GM12878 (cell line): ENCODE measurements around the gene NAP1L1. TPM values are rescaled to one million over a fixed set of nuclear protein-coding genes. Genes with fewer than 3 reads are reported as not detected.

Source experiments
- ATAC-seq: fragments of 200-7000 bp; cut with Tn5 transposase; 3 replicates; pipeline ENCODE4 v1.9.1; 2020; ENCODE audit warnings: mild to moderate bottlenecking, moderate library complexity
- BruUV-seq: library from RNA; stranded (reverse); fragments of 400-500 nt; replicated peaks from 2 replicates; lab custom pipeline; 2021; lab: Mats Ljungman, UMichigan
- CTCF ChIA-PET: fragments of 300-600 bp; sonication (Branson Sonifier 250); formaldehyde crosslinking; extraction: SDS; loops from one replicate; lab custom pipeline; 2021; ENCODE audit warnings: inconsistent platforms; lab: Yijun Ruan, JAX
- POLR2A ChIA-PET: fragments of 350-600 bp; formaldehyde crosslinking; extraction: SDS; loops from one replicate; lab custom pipeline; 2021; ENCODE audit warnings: inconsistent platforms; lab: Charles Lee
- RAD21 ChIA-PET: fragments of 300-600 bp; sonication (Branson Sonifier 250); formaldehyde crosslinking; loops from one replicate; lab custom pipeline; 2023; ENCODE audit warnings: antibody characterized with exemption; ENCODE audit not compliant: unreplicated experiment; lab: Charles Lee
- SMC1A ChIA-PET: fragments of 300-600 bp; sonication (Branson Sonifier 250); formaldehyde crosslinking; loops from one replicate; lab custom pipeline; 2023; ENCODE audit not compliant: unreplicated experiment, uncharacterized antibody; lab: Charles Lee
- DNase-seq: peaks from one replicate; pipeline ENCODE4 v3.0.0-alpha.2; 2011; ENCODE audit warnings: low read depth, low spot score
- FAIRE-seq: peaks from 3 replicates; lab custom pipeline; 2011; peaks lifted over from hg19 to GRCh38; lab: Jason Lieb, UNC
- H2AFZ ChIP-seq: 2 replicates; pipeline ENCODE4 v1.6.0; 2011; ENCODE audit warnings: low read depth, low read length, control low read depth; ENCODE audit not compliant: control insufficient read depth
- H3K27ac ChIP-seq: 2 replicates; pipeline ENCODE4 v1.5.1; 2011; ENCODE audit warnings: control low read depth; ENCODE audit not compliant: control insufficient read depth, insufficient read depth
- H3K27me3 ChIP-seq, 2 experiments: replicated peaks in 1 of 2; 2 replicates each; pipeline versions ENCODE4 v1.6.0 to v1.6.1; 2011; ENCODE audit warnings: low read length in 1 of 2; ENCODE audit not compliant: control insufficient read depth in 2 of 2, insufficient read depth in 2 of 2
- H3K36me3 ChIP-seq, 2 experiments: 2 replicates each; pipeline ENCODE4 v1.5.1; 2011; ENCODE audit warnings: low read length in 1 of 2; ENCODE audit not compliant: control insufficient read depth in 2 of 2, insufficient read depth in 2 of 2
- H3K4me1 ChIP-seq: 2 replicates; pipeline ENCODE4 v1.6.1; 2011; ENCODE audit warnings: mild to moderate bottlenecking, low read length, moderate library complexity, mixed read lengths; ENCODE audit not compliant: control insufficient read depth, insufficient read depth
- H3K4me2 ChIP-seq: 2 replicates; pipeline ENCODE4 v1.6.0; 2011; ENCODE audit warnings: control low read depth; ENCODE audit not compliant: control insufficient read depth, insufficient read depth
- H3K4me3 ChIP-seq: fragments of 200-600 bp; sonication (generic); 2 replicates; pipeline ENCODE4 v1.5.1; 2016
- H3K79me2 ChIP-seq: 2 replicates; pipeline ENCODE4 v1.6.0; 2011; ENCODE audit warnings: low read length; ENCODE audit not compliant: control insufficient read depth, insufficient read depth
- H3K9ac ChIP-seq: 2 replicates; pipeline ENCODE4 v1.8.0; 2011; ENCODE audit warnings: low read length, control low read depth, mixed read lengths; ENCODE audit not compliant: control insufficient read depth, insufficient read depth
- H3K9me3 ChIP-seq: replicated peaks from 3 replicates; pipeline ENCODE4 v1.5.1; 2011; ENCODE audit warnings: mild to moderate bottlenecking, low read length; ENCODE audit not compliant: control insufficient read depth, insufficient read depth
- H4K20me1 ChIP-seq: 2 replicates; pipeline ENCODE4 v1.6.0; 2011; ENCODE audit not compliant: control insufficient read depth, insufficient read depth
- BCLAF1 ChIP-seq: fragments of 450-650 bp; IDR thresholded peaks from 2 replicates; pipeline ENCODE4 v1.6.1; 2017; ENCODE audit warnings: antibody characterized with exemption, mild to moderate bottlenecking, moderate library complexity
- CEBPZ ChIP-seq: fragments of 150-350 bp; IDR thresholded peaks from 2 replicates; pipeline ENCODE4 v1.6.1; 2016; ENCODE audit warnings: low read depth, low read length
- EZH2 ChIP-seq: IDR thresholded peaks from 2 replicates; pipeline ENCODE4 v1.6.1; 2012; ENCODE audit warnings: low read depth, mild to moderate bottlenecking, control low read depth, inconsistent platforms, low read length, borderline replicate concordance; ENCODE audit not compliant: control insufficient read depth
- FOXK2 ChIP-seq: fragments of 450-650 bp; IDR thresholded peaks from 2 replicates; pipeline ENCODE4 v1.6.1; 2017; ENCODE audit warnings: mild to moderate bottlenecking, moderate library complexity
- GABPA ChIP-seq: IDR thresholded peaks from 2 replicates; pipeline ENCODE4 v1.6.1; 2014; ENCODE audit warnings: antibody characterized with exemption, low read depth, mild to moderate bottlenecking, inconsistent platforms
- KDM1A ChIP-seq: fragments of 200-600 bp; sonication (generic); IDR thresholded peaks from 2 replicates; pipeline ENCODE4 v1.6.1; 2016; ENCODE audit warnings: borderline replicate concordance
- MXI1 ChIP-seq: fragments of 150-350 bp; IDR thresholded peaks from 2 replicates; pipeline ENCODE4 v1.6.1; 2011; ENCODE audit warnings: low read depth, mild to moderate bottlenecking, inconsistent platforms, low read length, improper control_type of control experiment
- NR2F1 ChIP-seq: fragments of 450-650 bp; conservative IDR thresholded peaks from 2 replicates; pipeline ENCODE4 v1.6.1; 2017; ENCODE audit warnings: mild to moderate bottlenecking
- PKNOX1 ChIP-seq: fragments of 450-650 bp; IDR thresholded peaks from 2 replicates; pipeline ENCODE4 v1.6.1; 2016; ENCODE audit warnings: mild to moderate bottlenecking
- POLR2AphosphoS2 ChIP-seq: IDR thresholded peaks from 2 replicates; pipeline ENCODE4 v1.6.1; 2011; ENCODE audit warnings: low read depth, mild to moderate bottlenecking, low read length, improper control_type of control experiment, moderate library complexity
- SIN3A ChIP-seq: IDR thresholded peaks from 2 replicates; pipeline ENCODE4 v1.6.1; 2012; ENCODE audit warnings: low read depth, low read length, improper control_type of control experiment
- SMARCA5 ChIP-seq: fragments of 450-650 bp; IDR thresholded peaks from 2 replicates; pipeline ENCODE4 v1.6.1; 2017; ENCODE audit warnings: mild to moderate bottlenecking
- STAT1 ChIP-seq: fragments of 450-650 bp; conservative IDR thresholded peaks from 2 replicates; pipeline ENCODE4 v1.6.1; 2014; ENCODE audit warnings: antibody characterized with exemption, mild to moderate bottlenecking
- WGBS: methylation state at CpG from one replicate; pipeline ENCODE4 v1.1.6; 2016; ENCODE audit warnings: low lambda C conversion rate; ENCODE audit not compliant: insufficient replicate concordance, insufficient coverage; ENCODE audit errors: missing lambda C conversion rate; 5-methylcytosine and 5-hydroxymethylcytosine counted together
- in situ Hi-C: fragments of 300-500 bp; cut with MboI; formaldehyde crosslinking; loops from 9 replicates; pipeline ENCODE4 v1.14.3; 2018; ENCODE audit warnings: mixed read lengths
- intact Hi-C: fragments of 100-400 bp; cut with micrococcal nuclease; formaldehyde crosslinking; loops from one replicate; pipeline ENCODE4 v1.14.2; 2022; ENCODE audit not compliant: unreplicated experiment
- polyA plus RNA-seq, 11 experiments: library from polyadenylated mRNA; depleted of rRNA in 4 of 11; unstranded in 6 of 11; stranded (reverse) in 5 of 11; fragments of >200 nt; fragmentation: Nextera tagmentation in 4 of 11; fragmentation: Illumina TruSeq in 1 of 11; extraction: Ambion mirVana in 4 of 11; extraction: Trizol in 1 of 11; gene quantifications; 1 replicate in 1 of 11; 2 replicates in 10 of 11; pipeline versions ENCODE4 v1.2.1 to v1.2.3, GENCODE V29; 2011 to 2016; ENCODE audit warnings: inconsistent platforms in 2 of 11, missing spikeins in 2 of 11, low read depth in 1 of 11
- total RNA-seq, 4 experiments: library from RNA; depleted of rRNA in 3 of 4; stranded (reverse); fragments of >200 nt in 3 of 4; fragmentation: Illumina TruSeq in 1 of 4; extraction: Trizol in 1 of 4; gene quantifications; 2 replicates each; pipeline versions ENCODE4 v1.2.1 to v1.2.3, GENCODE V29; 2013 to 2021

Gene NAP1L1
- total and polyA plus RNA-seq, 10 of the 15 experiments (the other 5 are each of a cell fraction or from before 2014, with no cell fraction given) = 256 to 1,036 (median 536) TPM

- H3K4me1 ChIP-seq = no peaks in the 10 kb centered on the region
- SMC1A ChIA-PET = interaction anchor here (0.6 to 4.2 kb wide), 3 partner anchors 14 to 735 kb away, joined by 3 to 29 read pairs (median 5); no protein-coding TSS in a partner anchor
- ATAC-seq (no peak), DNase-seq (no peak), FAIRE-seq (no peak)
- H3K9ac ChIP-seq = no peak overlapping the region
- intact Hi-C loops (no loop called here), in situ Hi-C loops (no loop called here)
- no peak overlapping the region for H3K4me2 ChIP-seq
- BruUV-seq = no TSS peak
- H2AFZ ChIP-seq = no peak overlapping the region
- peaks cover 10% of the 10 kb centered on the region for H3K9me3 ChIP-seq
- H3K27ac ChIP-seq = no peak overlapping the region
- no peaks in the 10 kb centered on the region for H4K20me1 ChIP-seq
- H3K79me2 ChIP-seq = peaks cover 75% of the 10 kb centered on the region
- no peak for TF ChIP-seq EZH2
- TF ChIP-seq BCLAF1 = no peak
- TF ChIP-seq STAT1 = no peak
- TF ChIP-seq CEBPZ = no peak
- TF ChIP-seq KDM1A = no peak
- TF ChIP-seq NR2F1 = no peak
- no peak for TF ChIP-seq MXI1
- no peak for TF ChIP-seq GABPA
- no peak for TF ChIP-seq PKNOX1
- TF ChIP-seq SIN3A = no peak
- no peak for TF ChIP-seq POLR2AphosphoS2
- no peak for TF ChIP-seq FOXK2
- TF ChIP-seq SMARCA5 = no peak
- H3K36me3 ChIP-seq = peaks cover 4 to 32% of the 10 kb centered on the region in 2 experiments
- CTCF ChIA-PET = interaction anchor here (0.9 to 1.6 kb wide), 2 partner anchors 8 to 26 kb away, joined by 3 to 4 read pairs; no protein-coding TSS in a partner anchor
- no peaks in the 10 kb centered on the region for H3K27me3 ChIP-seq
- no peak overlapping the region for H3K4me3 ChIP-seq
- RAD21 ChIA-PET = interaction anchor here (1.2 kb wide), 1 partner anchor 16 kb away, joined by 5 read pairs; no protein-coding TSS in a partner anchor
- 88% methylated on average over 3 of the region's 3 CpGs for WGBS
- POLR2A ChIA-PET = no interaction called here
Measured at GRCh38 chr12:76065917-76066316, 18.6 kb downstream of the NAP1L1 start.
